Fibroblast of lung (primary cell): ENCODE results near the gene PLA2G4C. TPM values are rescaled to one million over a fixed set of nuclear protein-coding genes. Genes with fewer than 3 reads are reported as not detected.

Source experiments
- DNase-seq, 2 donors: peaks; one replicate each; pipeline versions ENCODE4 v3.0.0 to v3.0.0-alpha.2; 2010; ENCODE audit warnings: low read depth in 2 of 2
- H2AFZ ChIP-seq: 2 replicates; pipeline ENCODE4 v1.5.1; 2012; ENCODE audit warnings: low read length, control low read depth, inconsistent platforms
- H3K27ac ChIP-seq: 2 replicates; pipeline ENCODE4 v1.5.1; 2011; ENCODE audit warnings: low read length, control low read depth; ENCODE audit not compliant: insufficient read depth
- H3K27me3 ChIP-seq: 2 replicates; pipeline ENCODE4 v1.5.1; 2011; ENCODE audit warnings: mild to moderate bottlenecking, low read length; ENCODE audit not compliant: control insufficient read depth, insufficient read depth
- H3K36me3 ChIP-seq: 2 replicates; pipeline ENCODE4 v1.5.1; 2011; ENCODE audit warnings: low read length; ENCODE audit not compliant: control insufficient read depth, insufficient read depth
- H3K4me1 ChIP-seq: 2 replicates; pipeline ENCODE4 v1.5.1; 2011; ENCODE audit warnings: low read length; ENCODE audit not compliant: control insufficient read depth, insufficient read depth; ENCODE audit errors: extremely low read depth
- H3K4me2 ChIP-seq: 2 replicates; pipeline ENCODE4 v1.5.1; 2011; ENCODE audit warnings: low read length, control low read depth; ENCODE audit not compliant: insufficient read depth; ENCODE audit errors: extremely low read depth
- H3K4me3 ChIP-seq, 4 experiments: fragments of 200-600 bp in 1 of 4; sonication (generic) in 1 of 4; replicated peaks in 1 of 4; 2 replicates each; pipeline ENCODE4 v1.5.1; 2011 to 2016; ENCODE audit warnings: low read length in 4 of 4, low read depth in 3 of 4, mild to moderate bottlenecking in 3 of 4, control low read depth in 2 of 4, inconsistent platforms in 1 of 4, mixed read lengths in 1 of 4; ENCODE audit not compliant: insufficient read depth in 1 of 4; ENCODE audit errors: control extremely low read depth in 1 of 4
- H3K79me2 ChIP-seq: 2 replicates; pipeline ENCODE4 v1.5.1; 2012; ENCODE audit warnings: mild to moderate bottlenecking, low read length, inconsistent platforms; ENCODE audit not compliant: control insufficient read depth, insufficient read depth
- H3K9ac ChIP-seq: 2 replicates; pipeline ENCODE4 v1.5.1; 2011; ENCODE audit warnings: mild to moderate bottlenecking, low read length, control low read depth; ENCODE audit not compliant: insufficient read depth
- H3K9me3 ChIP-seq: 2 replicates; pipeline ENCODE4 v1.5.1; 2012; ENCODE audit warnings: low read depth, low read length; ENCODE audit not compliant: control insufficient read depth, insufficient read depth
- H4K20me1 ChIP-seq: 2 replicates; pipeline ENCODE4 v1.5.1; 2011; ENCODE audit warnings: low read length; ENCODE audit not compliant: control insufficient read depth, insufficient read depth; ENCODE audit errors: extremely low read depth
- EZH2 ChIP-seq: IDR thresholded peaks from 2 replicates; pipeline ENCODE4 v1.5.1; 2012; ENCODE audit warnings: low read length, control low read depth, mild to moderate bottlenecking; ENCODE audit errors: missing control alignments
- polyA plus RNA-seq, 2 donors: library from polyadenylated mRNA; depleted of rRNA in 1 of 2; stranded (reverse) in 1 of 2; unstranded in 1 of 2; fragments of >200 nt; gene quantifications; 2 replicates each; pipeline ENCODE4 v1.2.1, GENCODE V29; 2011 to 2012; ENCODE audit warnings: missing spikeins in 1 of 2
- total RNA-seq: library from RNA; depleted of rRNA; stranded (reverse); fragments of >200 nt; gene quantifications from 2 replicates; pipeline ENCODE4 v1.2.1, GENCODE V29; 2014
- TF ChIP-seq, protein P1 (sequence below), 2 donors: IDR thresholded peaks in 1 of 2; conservative IDR thresholded peaks in 1 of 2; 1 replicate in 1 of 2; 2 replicates in 1 of 2; pipeline ENCODE4 v1.5.1; 2011 to 2012; ENCODE audit warnings: low read length in 2 of 2, control low read depth in 1 of 2, inconsistent platforms in 1 of 2, low read depth in 1 of 2, mild to moderate bottlenecking in 1 of 2

Gene PLA2G4C
- total and polyA plus RNA-seq, 2 donors (not counting 1 experiment from before 2014, with no cell fraction given): 4.6 to 31.9 TPM

DNA sequence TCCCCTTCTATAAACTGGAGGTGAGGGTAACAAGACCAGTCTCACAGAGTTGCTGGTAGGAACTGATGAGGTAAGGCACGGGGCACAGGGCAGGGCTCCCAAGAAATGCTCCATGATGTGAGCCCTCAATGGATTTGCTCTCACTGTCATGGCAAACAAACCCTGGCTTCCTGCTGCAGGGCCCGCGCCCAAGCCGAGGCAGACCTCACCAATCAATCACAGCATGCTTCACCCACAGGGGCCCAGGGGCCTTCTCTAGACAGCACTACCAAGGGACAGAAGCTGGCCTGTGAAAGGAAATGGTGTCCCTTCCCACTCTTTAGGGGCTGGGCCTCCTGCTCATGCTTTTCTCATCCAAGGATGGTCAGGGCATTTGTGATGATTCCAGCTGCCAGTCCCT is 25.9 kb upstream of the PLA2G4C start:
- Histone ChIP-seq H3K4me1 (no peaks in the 10 kb centered on the region), H4K20me1 (no peaks in the 10 kb centered on the region), H3K27ac (no peak overlapping the region), H3K4me3 (no peak overlapping the region), H3K4me2 (no peak overlapping the region), H3K79me2 (no peaks in the 10 kb centered on the region), H2AFZ (no peak overlapping the region), H3K27me3 (no peaks in the 10 kb centered on the region), H3K9ac (no peak overlapping the region), H3K9me3 (no peaks in the 10 kb centered on the region), H3K36me3 (no peaks in the 10 kb centered on the region)
- TF ChIP-seq EZH2: no peak
- TF ChIP-seq, protein P1, sequence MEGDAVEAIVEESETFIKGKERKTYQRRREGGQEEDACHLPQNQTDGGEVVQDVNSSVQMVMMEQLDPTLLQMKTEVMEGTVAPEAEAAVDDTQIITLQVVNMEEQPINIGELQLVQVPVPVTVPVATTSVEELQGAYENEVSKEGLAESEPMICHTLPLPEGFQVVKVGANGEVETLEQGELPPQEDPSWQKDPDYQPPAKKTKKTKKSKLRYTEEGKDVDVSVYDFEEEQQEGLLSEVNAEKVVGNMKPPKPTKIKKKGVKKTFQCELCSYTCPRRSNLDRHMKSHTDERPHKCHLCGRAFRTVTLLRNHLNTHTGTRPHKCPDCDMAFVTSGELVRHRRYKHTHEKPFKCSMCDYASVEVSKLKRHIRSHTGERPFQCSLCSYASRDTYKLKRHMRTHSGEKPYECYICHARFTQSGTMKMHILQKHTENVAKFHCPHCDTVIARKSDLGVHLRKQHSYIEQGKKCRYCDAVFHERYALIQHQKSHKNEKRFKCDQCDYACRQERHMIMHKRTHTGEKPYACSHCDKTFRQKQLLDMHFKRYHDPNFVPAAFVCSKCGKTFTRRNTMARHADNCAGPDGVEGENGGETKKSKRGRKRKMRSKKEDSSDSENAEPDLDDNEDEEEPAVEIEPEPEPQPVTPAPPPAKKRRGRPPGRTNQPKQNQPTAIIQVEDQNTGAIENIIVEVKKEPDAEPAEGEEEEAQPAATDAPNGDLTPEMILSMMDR (conservative IDR thresholded peaks at IDR 0.05 in 1 of 2, IDR thresholded peaks at IDR 0.05 in 1 of 2; ENCODE audit: low read depth in 1 of 2, low read length in 2 of 2): no peak
- DNase-seq: no peak

DNA sequence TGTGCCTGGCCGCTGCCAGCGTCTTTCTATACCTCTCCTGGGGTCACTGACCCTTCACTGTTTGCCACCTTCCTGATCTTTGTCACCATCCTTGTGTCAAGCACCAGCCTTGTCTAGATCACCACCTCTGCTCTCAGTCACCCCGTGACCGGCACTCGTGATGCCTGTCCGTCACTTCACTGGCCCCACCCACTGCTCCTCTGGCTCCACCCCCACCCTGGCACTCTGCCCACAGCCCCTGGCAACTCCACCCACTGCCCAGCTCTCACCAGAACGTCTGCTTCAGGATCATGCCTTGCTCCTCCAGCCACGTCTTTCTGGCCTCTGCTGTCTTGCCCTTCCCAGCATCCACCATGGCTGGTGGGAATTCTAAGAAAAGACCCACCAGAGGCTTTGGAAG is 24.8 kb upstream of the PLA2G4C start:
- Histone ChIP-seq H3K36me3 (no peaks in the 10 kb centered on the region), H2AFZ (no peak overlapping the region), H3K4me2 (no peak overlapping the region), H3K27me3 (no peaks in the 10 kb centered on the region), H4K20me1 (no peaks in the 10 kb centered on the region), H3K27ac (no peak overlapping the region), H3K4me3 (no peak overlapping the region), H3K9ac (no peak overlapping the region), H3K79me2 (no peaks in the 10 kb centered on the region), H3K4me1 (no peaks in the 10 kb centered on the region), H3K9me3 (no peaks in the 10 kb centered on the region)
- no peak for DNase-seq
- TF ChIP-seq EZH2: no peak
- TF ChIP-seq, protein P1 (conservative IDR thresholded peaks at IDR 0.05 in 1 of 2, IDR thresholded peaks at IDR 0.05 in 1 of 2; ENCODE audit: low read depth in 1 of 2, low read length in 2 of 2): no peak

DNA sequence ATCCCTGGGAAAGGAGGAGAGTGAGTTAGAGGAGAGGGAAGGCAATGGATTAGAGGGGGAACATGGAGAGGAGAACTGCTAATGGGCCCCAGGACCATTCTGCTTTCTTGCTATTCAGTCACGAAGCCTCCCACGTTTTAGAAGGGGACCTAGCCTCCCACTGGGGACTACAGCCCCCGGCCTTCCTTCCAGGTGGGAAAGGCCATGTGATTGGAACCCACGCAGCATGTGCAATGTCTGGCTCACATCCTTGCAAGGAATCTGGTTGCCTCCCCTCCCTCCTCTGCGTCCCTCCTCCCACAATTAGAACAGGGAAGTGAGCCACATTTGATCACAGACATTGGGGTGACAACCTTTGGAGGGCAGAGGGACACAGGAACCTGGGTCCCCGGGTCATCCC is 22.5 kb upstream of the PLA2G4C start:
- no peaks in the 10 kb centered on the region for H3K4me1 ChIP-seq
- no peak overlapping the region for H3K4me3 ChIP-seq
- H3K4me2 ChIP-seq: no peak overlapping the region
- H3K9me3 ChIP-seq: no peaks in the 10 kb centered on the region
- H3K79me2 ChIP-seq: no peaks in the 10 kb centered on the region
- H3K9ac ChIP-seq: no peak overlapping the region
- H3K27ac ChIP-seq: no peak overlapping the region
- TF ChIP-seq EZH2: no peak
- TF ChIP-seq, protein P1 (conservative IDR thresholded peaks at IDR 0.05 in 1 of 2, IDR thresholded peaks at IDR 0.05 in 1 of 2; ENCODE audit: low read depth in 1 of 2, low read length in 2 of 2): no peak
- H3K27me3 ChIP-seq: no peaks in the 10 kb centered on the region
- no peaks in the 10 kb centered on the region for H4K20me1 ChIP-seq
- DNase-seq: no peak
- H2AFZ ChIP-seq: no peak overlapping the region
- no peaks in the 10 kb centered on the region for H3K36me3 ChIP-seq
